ENCODE measurements around the gene CAMTA1.
A peak's percentile ranks its signal among the peaks of the same experiment; 100 is the strongest.

The CAMTA1 gene

DNA sequence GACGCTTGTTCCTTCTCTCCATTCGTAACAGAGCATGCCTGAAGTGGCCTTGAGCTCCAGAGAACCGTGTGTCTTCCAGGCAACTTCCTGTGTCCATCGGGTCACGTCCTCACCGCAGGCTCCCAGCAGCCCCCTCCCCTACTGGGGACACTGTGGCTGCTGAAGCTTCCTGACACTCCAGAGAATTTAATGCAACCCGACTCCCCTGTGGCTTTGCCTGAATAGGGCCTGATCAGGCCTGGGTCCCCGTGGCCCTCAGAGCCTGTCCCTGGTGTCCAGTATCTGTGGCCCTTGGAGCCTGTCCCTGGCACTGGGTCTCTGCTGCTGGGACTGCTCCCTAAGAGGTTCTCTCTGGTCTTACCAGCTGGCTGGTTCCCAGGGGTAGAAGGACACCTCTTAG lies 766.2 kb downstream of the CAMTA1 start:
- Histone ChIP-seq H3K36me3 (ENCODE audit: control insufficient read depth in 5 of 5, insufficient read depth in 5 of 5, low read length in 5 of 5) (no peaks in the 10 kb centered on the region), H3K27ac (ENCODE audit: low read depth, low read length) (no peak overlapping the region), H3K4me1 (ENCODE audit: control insufficient read depth in 5 of 5, insufficient read depth in 5 of 5, low read length in 5 of 5) (peaks cover 0 to 28% (median 2%) of the 10 kb centered on the region in 5 donors), H3K9me3 (ENCODE audit: control insufficient read depth in 5 of 5, low read length in 5 of 5) (peaks cover 0 to 5% (median 5%) of the 10 kb centered on the region in 5 donors), H3K9ac (ENCODE audit: low read length in 5 of 5) (no peak overlapping the region), H3K27me3 (ENCODE audit: control insufficient read depth in 5 of 5, insufficient read depth in 4 of 5, low read length in 5 of 5) (peaks cover 4 to 24% (median 14%) of the 10 kb centered on the region in 5 donors), H3K4me3 (ENCODE audit: low read depth in 1 of 5, low read length in 5 of 5) (no peak overlapping the region)

GRCh38 chr1:7552402-7552801 lies 767.1 kb downstream of the CAMTA1 start:
- peaks cover 0 to 28% (median 2%) of the 10 kb centered on the region in 5 donors for H3K4me1 ChIP-seq (ENCODE audit: control insufficient read depth in 5 of 5, insufficient read depth in 5 of 5, low read length in 5 of 5)
- H3K36me3 ChIP-seq (ENCODE audit: control insufficient read depth in 5 of 5, insufficient read depth in 5 of 5, low read length in 5 of 5), result no peaks in the 10 kb centered on the region
- H3K9me3 ChIP-seq (ENCODE audit: control insufficient read depth in 5 of 5, low read length in 5 of 5), result peaks cover 0 to 5% (median 5%) of the 10 kb centered on the region in 5 donors
- H3K9ac ChIP-seq (ENCODE audit: low read length in 5 of 5), result no peak overlapping the region
- peaks cover 4 to 25% (median 18%) of the 10 kb centered on the region in 5 donors for H3K27me3 ChIP-seq (ENCODE audit: control insufficient read depth in 5 of 5, insufficient read depth in 4 of 5, low read length in 5 of 5)
- no peak overlapping the region for H3K27ac ChIP-seq (ENCODE audit: low read depth, low read length)
- H3K4me3 ChIP-seq (ENCODE audit: low read depth in 1 of 5, low read length in 5 of 5), result peak overlapping the region in 1 of 5 donors; percentile 11

DNA sequence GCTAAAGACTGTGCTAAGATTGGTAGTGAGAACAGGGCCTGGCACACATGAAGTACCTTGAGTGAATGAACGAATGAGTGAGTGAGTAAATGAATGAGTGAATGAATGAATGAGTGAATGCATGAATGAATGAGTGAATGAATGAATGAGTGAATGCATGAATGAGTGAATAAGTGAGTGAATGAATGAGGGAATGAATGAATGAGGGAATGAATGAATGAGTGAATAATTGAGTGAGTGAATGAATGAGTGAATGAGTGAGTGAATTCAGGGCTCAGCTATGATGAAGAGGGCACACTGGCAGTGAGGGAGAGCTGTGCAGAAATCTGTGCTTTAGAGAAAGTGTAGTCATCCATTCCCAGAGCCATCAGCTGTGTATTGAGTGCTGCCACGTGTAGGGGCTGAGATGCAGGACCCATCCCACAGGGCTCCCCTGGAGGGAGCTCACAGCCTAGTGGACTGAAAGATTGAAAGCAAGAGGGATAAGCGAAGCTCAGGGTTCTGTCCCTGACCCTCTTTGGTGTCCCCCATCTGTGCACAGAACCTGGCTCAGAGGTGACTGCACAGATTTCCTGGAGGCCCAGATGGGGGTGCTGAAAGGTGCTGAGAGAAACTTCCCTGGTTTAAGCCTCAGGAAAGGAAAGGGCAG lies 767.9 kb downstream of the CAMTA1 start:
- H3K27ac ChIP-seq (ENCODE audit: low read depth, low read length), result no peak overlapping the region
- H3K9ac ChIP-seq (ENCODE audit: low read length in 5 of 5), result no peak overlapping the region
- peaks cover 0 to 28% (median 2%) of the 10 kb centered on the region in 5 donors for H3K4me1 ChIP-seq (ENCODE audit: control insufficient read depth in 5 of 5, insufficient read depth in 5 of 5, low read length in 5 of 5)
- peaks cover 0 to 5% (median 5%) of the 10 kb centered on the region in 5 donors for H3K9me3 ChIP-seq (ENCODE audit: control insufficient read depth in 5 of 5, low read length in 5 of 5)
- H3K27me3 ChIP-seq (ENCODE audit: control insufficient read depth in 5 of 5, insufficient read depth in 4 of 5, low read length in 5 of 5), result peaks cover 4 to 25% (median 18%) of the 10 kb centered on the region in 5 donors
- H3K36me3 ChIP-seq (ENCODE audit: control insufficient read depth in 5 of 5, insufficient read depth in 5 of 5, low read length in 5 of 5), result no peaks in the 10 kb centered on the region
- H3K4me3 ChIP-seq (ENCODE audit: low read depth in 1 of 5, low read length in 5 of 5), result no peak overlapping the region

DNA sequence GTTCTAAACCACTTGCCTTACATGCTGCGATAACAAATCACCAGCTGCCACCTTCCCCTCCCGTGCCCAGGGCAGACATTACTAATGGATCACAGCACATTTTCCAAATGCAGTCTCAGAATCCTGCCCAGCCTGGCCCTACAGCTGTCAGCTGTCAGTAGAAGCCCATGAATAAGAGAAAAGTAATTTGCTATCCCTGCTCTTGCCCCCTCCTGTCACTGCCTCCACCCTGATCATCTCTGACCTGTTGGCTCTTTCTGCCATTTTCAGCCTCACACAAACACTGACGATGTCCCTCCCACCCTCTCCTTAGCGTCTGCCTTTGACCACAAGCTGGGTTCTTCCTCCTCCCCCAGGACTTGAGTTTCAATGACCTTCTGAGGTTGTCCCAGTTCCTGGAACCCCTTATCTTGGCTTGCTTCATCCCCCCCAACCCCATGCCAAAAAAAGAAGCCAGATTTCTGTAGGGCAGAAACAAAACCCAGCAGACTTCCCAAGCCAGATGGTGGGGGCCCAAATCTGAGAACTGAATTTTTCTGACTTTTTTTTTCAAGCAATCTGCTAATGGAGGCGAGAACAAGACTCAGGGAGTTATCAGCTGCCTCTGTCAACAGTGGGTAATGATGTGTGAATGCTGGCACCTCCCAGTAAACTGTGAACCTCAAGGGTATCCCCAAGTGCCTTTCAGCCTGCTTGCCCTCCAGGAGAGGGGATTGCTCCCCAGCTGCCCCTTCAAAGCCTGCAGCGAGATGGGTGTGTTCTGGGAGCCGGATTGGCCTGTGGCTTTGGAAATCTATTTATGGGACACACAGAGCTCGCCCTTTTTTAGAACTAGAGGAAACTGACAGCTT lies 769.4 kb downstream of the CAMTA1 start:
- Histone ChIP-seq H3K4me1 (ENCODE audit: control insufficient read depth in 5 of 5, insufficient read depth in 5 of 5, low read length in 5 of 5) (peaks cover 0 to 22% (median 2%) of the 10 kb centered on the region in 5 donors), H3K36me3 (ENCODE audit: control insufficient read depth in 5 of 5, insufficient read depth in 5 of 5, low read length in 5 of 5) (no peaks in the 10 kb centered on the region)

GRCh38 chr1:7555391-7556185 lies 770.3 kb downstream of the CAMTA1 start:
- Histone ChIP-seq H3K4me1 (ENCODE audit: control insufficient read depth in 5 of 5, insufficient read depth in 5 of 5, low read length in 5 of 5) (peaks cover 0 to 17% (median 2%) of the 10 kb centered on the region in 5 donors), H3K4me3 (ENCODE audit: low read depth in 1 of 5, low read length in 5 of 5) (no peak overlapping the region), H3K9me3 (ENCODE audit: control insufficient read depth in 5 of 5, low read length in 5 of 5) (peaks cover 0 to 5% (median 5%) of the 10 kb centered on the region in 5 donors), H3K27me3 (ENCODE audit: control insufficient read depth in 5 of 5, insufficient read depth in 4 of 5, low read length in 5 of 5) (peaks cover 0 to 29% (median 18%) of the 10 kb centered on the region in 5 donors), H3K27ac (ENCODE audit: low read depth, low read length) (no peak overlapping the region), H3K9ac (ENCODE audit: low read length in 5 of 5) (no peak overlapping the region), H3K36me3 (ENCODE audit: control insufficient read depth in 5 of 5, insufficient read depth in 5 of 5, low read length in 5 of 5) (no peaks in the 10 kb centered on the region)

More for the DNA sequence above, 769.4 kb downstream of the CAMTA1 start:
- Histone ChIP-seq H3K9me3 (ENCODE audit: control insufficient read depth in 5 of 5, low read length in 5 of 5) (peaks cover 0 to 5% (median 5%) of the 10 kb centered on the region in 5 donors), H3K27ac (ENCODE audit: low read depth, low read length) (no peak overlapping the region), H3K9ac (ENCODE audit: low read length in 5 of 5) (no peak overlapping the region), H3K27me3 (ENCODE audit: control insufficient read depth in 5 of 5, insufficient read depth in 4 of 5, low read length in 5 of 5) (peaks cover 4 to 25% (median 18%) of the 10 kb centered on the region in 5 donors), H3K4me3 (ENCODE audit: low read depth in 1 of 5, low read length in 5 of 5) (no peak overlapping the region)

- Histone ChIP-seq H3K4me1 (ENCODE audit: control insufficient read depth in 5 of 5, insufficient read depth in 5 of 5, low read length in 5 of 5) (peaks cover 0 to 5% (median 0%) of the 10 kb centered on the region in 5 donors), H3K27ac (ENCODE audit: low read depth, low read length) (no peak overlapping the region), H3K36me3 (ENCODE audit: control insufficient read depth in 5 of 5, insufficient read depth in 5 of 5, low read length in 5 of 5) (no peaks in the 10 kb centered on the region), H3K9me3 (ENCODE audit: control insufficient read depth in 5 of 5, low read length in 5 of 5) (peaks cover 0 to 5% (median 5%) of the 10 kb centered on the region in 5 donors), H3K9ac (ENCODE audit: low read length in 5 of 5) (no peak overlapping the region), H3K4me3 (ENCODE audit: low read depth in 1 of 5, low read length in 5 of 5) (no peak overlapping the region), H3K27me3 (ENCODE audit: control insufficient read depth in 5 of 5, insufficient read depth in 4 of 5, low read length in 5 of 5) (peaks cover 0 to 19% (median 7%) of the 10 kb centered on the region in 5 donors)
Measured at GRCh38 chr1:7557301-7557891, 772.1 kb downstream of the CAMTA1 start.

- no peaks in the 10 kb centered on the region for H3K36me3 ChIP-seq (ENCODE audit: control insufficient read depth in 5 of 5, insufficient read depth in 5 of 5, low read length in 5 of 5)
- H3K27me3 ChIP-seq (ENCODE audit: control insufficient read depth in 5 of 5, insufficient read depth in 4 of 5, low read length in 5 of 5), result peaks cover 0 to 19% (median 7%) of the 10 kb centered on the region in 5 donors
- no peak overlapping the region for H3K27ac ChIP-seq (ENCODE audit: low read depth, low read length)
- peaks cover 0 to 5% (median 5%) of the 10 kb centered on the region in 5 donors for H3K9me3 ChIP-seq (ENCODE audit: control insufficient read depth in 5 of 5, low read length in 5 of 5)
- no peak overlapping the region for H3K4me3 ChIP-seq (ENCODE audit: low read depth in 1 of 5, low read length in 5 of 5)
- H3K4me1 ChIP-seq (ENCODE audit: control insufficient read depth in 5 of 5, insufficient read depth in 5 of 5, low read length in 5 of 5), result no peaks in the 10 kb centered on the region
- no peak overlapping the region for H3K9ac ChIP-seq (ENCODE audit: low read length in 5 of 5)
Measured at GRCh38 chr1:7558041-7558461, 772.8 kb downstream of the CAMTA1 start.

GRCh38 chr1:7558481-7558880 lies 773.2 kb downstream of the CAMTA1 start:
- H3K9me3 ChIP-seq (ENCODE audit: control insufficient read depth in 5 of 5, low read length in 5 of 5), result peaks cover 0 to 5% (median 5%) of the 10 kb centered on the region in 5 donors
- no peaks in the 10 kb centered on the region for H3K4me1 ChIP-seq (ENCODE audit: control insufficient read depth in 5 of 5, insufficient read depth in 5 of 5, low read length in 5 of 5)
- H3K9ac ChIP-seq (ENCODE audit: low read length in 5 of 5), result no peak overlapping the region
- H3K36me3 ChIP-seq (ENCODE audit: control insufficient read depth in 5 of 5, insufficient read depth in 5 of 5, low read length in 5 of 5), result no peaks in the 10 kb centered on the region
- peaks cover 0 to 19% (median 9%) of the 10 kb centered on the region in 5 donors for H3K27me3 ChIP-seq (ENCODE audit: control insufficient read depth in 5 of 5, insufficient read depth in 4 of 5, low read length in 5 of 5)
- H3K27ac ChIP-seq (ENCODE audit: low read depth, low read length), result no peak overlapping the region
- H3K4me3 ChIP-seq (ENCODE audit: low read depth in 1 of 5, low read length in 5 of 5), result no peak overlapping the region

Data from subcutaneous abdominal adipose tissue (tissue), 5 donors.